Stimulated activated naive B cell treated with anti-CD40 and anti-IgM and Interleukin-4, amounts not matched to agents 10 μg/mL and 1 μg/mL and 100 μg/mL, for 72 hours (primary cell): ENCODE measurements around the gene ABCG8.
A peak's percentile ranks its signal among the peaks of the same experiment; 100 is the strongest.
"Not testable (repeated sequence)": the region's sequence is repeated elsewhere in the genome, so short reads cannot be mapped to it uniquely, and the experiment has no call there.

Experiments
- ATAC-seq, 2 donors: fragments of 150-1000 bp; cut with Tn5 transposase; replicated peaks; 2 replicates each; pipeline ENCODE4 v1.10.0; 2021; ENCODE audit warnings: moderate library complexity in 1 of 2
- DNase-seq: peaks from one replicate; pipeline ENCODE4 v3.0.0; 2021
- H3K27ac Mint-ChIP-seq: one replicate; pipeline ENCODE4 v1.8.0; 2022; ENCODE audit warnings: mild to moderate bottlenecking, mixed read lengths
- H3K27me3 Mint-ChIP-seq, 2 donors: one replicate each; pipeline ENCODE4 v1.8.0; 2022; ENCODE audit warnings: mixed read lengths in 2 of 2
- H3K36me3 Mint-ChIP-seq, 2 donors: one replicate each; pipeline ENCODE4 v1.8.0; 2022; ENCODE audit warnings: mixed read lengths in 2 of 2, mild to moderate bottlenecking in 1 of 2
- H3K4me1 Mint-ChIP-seq, 2 donors: one replicate each; pipeline ENCODE4 v1.8.0; 2022; ENCODE audit warnings: mixed read lengths in 2 of 2, mild to moderate bottlenecking in 1 of 2
- H3K4me3 Mint-ChIP-seq, 2 donors: one replicate each; pipeline ENCODE4 v1.8.0; 2022; ENCODE audit warnings: mild to moderate bottlenecking in 2 of 2, mixed read lengths in 2 of 2, moderate library complexity in 1 of 2
- H3K9me3 Mint-ChIP-seq, 2 donors: one replicate each; pipeline ENCODE4 v1.8.0; 2022; ENCODE audit warnings: mixed read lengths in 2 of 2, mild to moderate bottlenecking in 1 of 2

Gene ABCG8

GRCh38 chr2:43898134-43898837, 59.5 kb downstream of the ABCG8 start:
- Mint-ChIP-seq H3K4me3 (no peak overlapping the region), H3K9me3 (no peaks in the 10 kb centered on the region), H3K36me3 (peaks cover 30 to 39% of the 10 kb centered on the region in 2 donors), H3K27ac (no peak overlapping the region), H3K27me3 (no peaks in the 10 kb centered on the region), H3K4me1 (no peaks in the 10 kb centered on the region)
- DNase-seq: no peak
- ATAC-seq: no peak

DNA sequence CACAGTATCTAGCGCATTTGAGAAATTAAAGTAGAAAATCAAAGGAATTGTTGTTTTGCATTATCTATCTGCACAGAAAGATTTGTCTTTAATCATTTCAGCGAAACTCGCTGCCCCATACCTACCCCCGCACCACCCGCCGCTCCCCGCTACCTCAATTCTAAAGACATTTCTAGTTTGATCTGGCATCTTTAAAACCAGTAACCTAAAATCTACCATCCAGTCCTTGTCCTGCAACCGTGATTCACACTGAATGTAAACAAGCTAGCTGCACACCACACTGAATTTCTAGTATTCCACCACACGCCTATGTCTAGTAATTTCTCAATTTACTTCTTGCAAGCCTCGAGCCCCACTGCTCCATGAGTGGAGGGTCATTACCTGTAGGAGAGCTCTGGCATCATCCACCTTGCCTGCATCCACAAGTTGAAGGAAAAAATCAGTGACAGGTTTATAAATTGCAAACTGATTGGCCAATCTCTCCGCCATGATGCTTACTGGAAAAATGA, 60.1 kb downstream of the ABCG8 start:
- ATAC-seq: no peak
- no peaks in the 10 kb centered on the region for H3K27me3 Mint-ChIP-seq
- no peak for DNase-seq
- H3K27ac Mint-ChIP-seq: no peak overlapping the region
- H3K4me1 Mint-ChIP-seq: no peaks in the 10 kb centered on the region
- H3K36me3 Mint-ChIP-seq: peaks cover 27 to 35% of the 10 kb centered on the region in 2 donors
- H3K4me3 Mint-ChIP-seq: no peak overlapping the region
- no peaks in the 10 kb centered on the region for H3K9me3 Mint-ChIP-seq

- no peaks in the 10 kb centered on the region for H3K4me1 Mint-ChIP-seq
- DNase-seq: no peak
- H3K27me3 Mint-ChIP-seq: no peaks in the 10 kb centered on the region
- no peaks in the 10 kb centered on the region for H3K9me3 Mint-ChIP-seq
- peaks cover 27 to 35% of the 10 kb centered on the region in 2 donors for H3K36me3 Mint-ChIP-seq
- no peak overlapping the region for H3K27ac Mint-ChIP-seq
- no peak for ATAC-seq
- H3K4me3 Mint-ChIP-seq: no peak overlapping the region
Measured at GRCh38 chr2:43899589-43899988, 60.8 kb downstream of the ABCG8 start.

- H3K9me3 Mint-ChIP-seq: no peaks in the 10 kb centered on the region
- H3K4me1 Mint-ChIP-seq: peaks cover 4 to 6% of the 10 kb centered on the region in 2 donors
- H3K36me3 Mint-ChIP-seq: peaks cover 32 to 51% of the 10 kb centered on the region in 2 donors
- DNase-seq: no peak
- no peak overlapping the region for H3K4me3 Mint-ChIP-seq
- H3K27ac Mint-ChIP-seq: no peak overlapping the region
- no peak for ATAC-seq
- no peaks in the 10 kb centered on the region for H3K27me3 Mint-ChIP-seq
Measured at GRCh38 chr2:43905371-43905803, 66.6 kb downstream of the ABCG8 start.

DNA sequence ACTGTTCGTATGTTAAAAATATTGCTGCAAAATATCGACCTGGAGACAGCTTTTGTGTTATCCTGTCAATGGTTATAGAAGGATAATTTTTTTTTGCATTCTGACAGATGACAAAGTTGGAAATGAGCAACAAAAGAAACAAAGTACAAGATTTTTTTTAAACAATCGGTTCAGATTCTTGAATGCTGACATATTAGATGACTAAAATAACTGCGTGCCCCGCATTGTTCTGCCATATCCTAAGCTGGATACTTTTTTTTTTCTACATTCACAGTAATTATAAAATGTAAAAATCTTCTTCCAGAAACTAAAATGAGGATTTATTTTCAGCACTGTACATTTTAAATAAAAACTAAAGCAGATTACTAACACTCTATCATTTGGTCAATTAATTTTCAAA, 67.1 kb downstream of the ABCG8 start:
- H3K9me3 Mint-ChIP-seq: no peaks in the 10 kb centered on the region
- H3K27ac Mint-ChIP-seq: no peak overlapping the region
- no peak for ATAC-seq
- H3K27me3 Mint-ChIP-seq: no peaks in the 10 kb centered on the region
- peaks cover 4 to 6% of the 10 kb centered on the region in 2 donors for H3K4me1 Mint-ChIP-seq
- DNase-seq: no peak
- peaks cover 29 to 51% of the 10 kb centered on the region in 2 donors for H3K36me3 Mint-ChIP-seq
- no peak overlapping the region for H3K4me3 Mint-ChIP-seq

- no peak for DNase-seq
- Mint-ChIP-seq H3K4me1 (peaks cover 4 to 6% of the 10 kb centered on the region in 2 donors), H3K4me3 (no peak overlapping the region), H3K9me3 (no peaks in the 10 kb centered on the region), H3K27me3 (no peaks in the 10 kb centered on the region), H3K36me3 (peaks cover 29 to 51% of the 10 kb centered on the region in 2 donors), H3K27ac (peak overlapping the region; percentile 0)
- ATAC-seq: no peak
Measured at GRCh38 chr2:43906448-43907109, 67.8 kb downstream of the ABCG8 start.

- ATAC-seq, H3K4me1 Mint-ChIP-seq, DNase-seq, H3K27ac Mint-ChIP-seq, H3K9me3 Mint-ChIP-seq, H3K27me3 Mint-ChIP-seq, H3K4me3 Mint-ChIP-seq: not testable (repeated sequence)
- peaks cover 21 to 45% of the 10 kb centered on the region in 2 donors for H3K36me3 Mint-ChIP-seq
Measured at GRCh38 chr2:43911136-43911790, 72.5 kb downstream of the ABCG8 start.

DNA sequence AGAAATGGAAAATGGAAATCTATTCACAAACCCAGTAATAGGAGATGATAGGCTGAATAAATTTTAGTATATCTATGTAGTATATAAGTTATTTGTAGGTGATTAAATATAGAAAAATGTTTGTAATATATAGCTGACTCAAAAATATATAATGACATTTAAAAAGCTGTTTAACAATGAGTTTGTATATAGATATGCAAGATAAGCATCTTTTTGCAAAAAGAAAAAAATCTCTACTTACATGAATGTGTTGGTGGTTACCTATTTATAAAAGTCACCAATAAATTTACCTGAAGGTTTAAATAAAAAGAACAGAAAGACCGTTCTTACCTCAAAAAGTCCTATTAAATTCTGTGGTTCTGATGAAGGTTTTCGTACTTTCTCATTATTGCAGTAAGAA, 85.7 kb downstream of the ABCG8 start:
- ATAC-seq (no peak), DNase-seq (no peak)
- H3K27ac Mint-ChIP-seq: no peak overlapping the region
- H3K36me3 Mint-ChIP-seq: peaks cover 28 to 45% of the 10 kb centered on the region in 2 donors
- no peak overlapping the region for H3K4me3 Mint-ChIP-seq
- no peaks in the 10 kb centered on the region for H3K27me3 Mint-ChIP-seq
- no peaks in the 10 kb centered on the region for H3K4me1 Mint-ChIP-seq
- no peaks in the 10 kb centered on the region for H3K9me3 Mint-ChIP-seq

GRCh38 chr2:43925431-43925830, 86.7 kb downstream of the ABCG8 start:
- Mint-ChIP-seq H3K27ac (no peak overlapping the region), H3K4me1 (no peaks in the 10 kb centered on the region), H3K9me3 (no peaks in the 10 kb centered on the region), H3K36me3 (peaks cover 35 to 50% of the 10 kb centered on the region in 2 donors), H3K4me3 (no peak overlapping the region), H3K27me3 (no peaks in the 10 kb centered on the region)
- DNase-seq (no peak), ATAC-seq (no peak)

- Mint-ChIP-seq H3K9me3 (no peaks in the 10 kb centered on the region), H3K27me3 (no peaks in the 10 kb centered on the region), H3K27ac (no peak overlapping the region), H3K4me1 (no peaks in the 10 kb centered on the region), H3K36me3 (peaks cover 37 to 53% of the 10 kb centered on the region in 2 donors), H3K4me3 (no peak overlapping the region)
- DNase-seq (no peak), ATAC-seq (no peak)
Measured at GRCh38 chr2:43927442-43927841, 88.7 kb downstream of the ABCG8 start.

DNA sequence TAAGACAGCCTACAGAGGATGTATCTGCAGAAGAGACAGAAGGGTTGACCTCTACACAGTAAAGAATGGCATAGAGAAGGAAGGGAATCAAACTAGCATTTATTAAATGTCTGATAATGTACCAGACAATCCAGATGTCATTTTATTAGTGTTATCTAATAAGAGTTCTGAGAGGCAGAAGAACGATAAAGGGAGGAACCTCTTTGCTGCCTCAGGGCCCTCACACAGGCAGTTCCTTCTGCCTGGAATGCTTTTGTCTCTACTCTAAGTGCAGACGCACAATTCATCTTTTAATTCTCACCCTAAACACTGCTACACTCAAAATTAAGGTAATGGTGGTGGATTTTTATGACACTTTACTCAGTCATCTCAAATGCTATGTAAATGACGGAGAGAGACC, 92.5 kb downstream of the ABCG8 start:
- Mint-ChIP-seq H3K9me3 (no peaks in the 10 kb centered on the region), H3K4me3 (no peak overlapping the region), H3K27me3 (no peaks in the 10 kb centered on the region), H3K27ac (no peak overlapping the region), H3K36me3 (peaks cover 37 to 46% of the 10 kb centered on the region in 2 donors), H3K4me1 (no peaks in the 10 kb centered on the region)
- ATAC-seq (no peak), DNase-seq (no peak)
